ENCODE data around the gene CGB1. TPM values are rescaled to one million over a fixed set of nuclear protein-coding genes. Genes with fewer than 3 reads are reported as not detected.

The CGB1 gene
- not detected in 2 replicates for total RNA-seq

GRCh38 chr19:49036815-49037214 is at the start of gene CGB1:
Gene CGB1 (minus strand): TSS chr19:49036895. CDS start chr19:49036711, 184 bp downstream.

GRCh38 chr19:49085020-49085867 is 48.5 kb upstream of the CGB1 start, which contains the start of gene SNRNP70:
Gene SNRNP70 (plus strand): TSS chr19:49085451. CDS start chr19:49086415, 964 bp downstream.

GRCh38 chr19:49064768-49065611 is 28.3 kb upstream of the CGB1 start, which contains the start of gene NTF4:
Gene NTF4 (minus strand): TSS chr19:49064818. CDS start chr19:49061997, 2,821 bp downstream.

GRCh38 chr19:49057636-49058234 is 21.0 kb upstream of the CGB1 start, which contains the start of gene CGB7:
Gene CGB7 (minus strand): TSS chr19:49057749. CDS start chr19:49055375, 2,374 bp downstream.

GRCh38 chr19:49049011-49049410 is 12.3 kb upstream of the CGB1 start, which contains the start of gene CGB8:
Gene CGB8 (minus strand): TSS chr19:49049111. CDS start chr19:49048739, 372 bp downstream.

GRCh38 chr19:49043548-49043947 is 6.9 kb upstream of the CGB1 start, which contains the start of gene CGB5:
Gene CGB5 (plus strand): TSS chr19:49043848. CDS start chr19:49044210, 362 bp downstream.

GRCh38 chr19:49031642-49032301 is 4.9 kb downstream of the CGB1 start, which contains the start of gene CGB2:
Gene CGB2 (plus strand): TSS chr19:49031890. CDS start chr19:49032096, 206 bp downstream.

GRCh38 chr19:49024233-49024632 is 12.5 kb downstream of the CGB1 start, which contains the start of gene CGB3:
Gene CGB3 (minus strand): TSS chr19:49024333. CDS start chr19:49023971, 362 bp downstream.

GRCh38 chr19:49017041-49017665 is 19.5 kb downstream of the CGB1 start, which contains the start of gene LHB:
Gene LHB (minus strand): TSS chr19:49017091. CDS start chr19:49017081, 10 bp downstream.

GRCh38 chr19:48993175-48994034 is 43.3 kb downstream of the CGB1 start, which contains the start of the genes GYS1 and RUVBL2:
Gene GYS1 (minus strand): TSS chr19:48993309. CDS start chr19:48993112, 197 bp downstream.
Gene RUVBL2 (plus strand): TSS chr19:48993887. CDS start chr19:48993912, 25 bp downstream.

Small RNA genes within 50 kb of the gene (small RNA-seq; reads per million reads assigned to genes)
- gene MIR6798 = not detected
- not detected for gene RN7SL708P

Other genes with a start within 250 kb of the CGB1 start
- gene BCAT2, start 225.9 kb downstream of the CGB1 start, total RNA-seq = 39.9 and 55.5 TPM in 2 replicates
- gene HSD17B14, start 200.4 kb downstream of the CGB1 start, total RNA-seq = 0.98 and 3.5 TPM in 2 replicates
- 2.0 and 5.6 TPM in 2 replicates for gene PLEKHA4, start 168.3 kb downstream of the CGB1 start, total RNA-seq
- gene PPP1R15A, start 164.5 kb downstream of the CGB1 start, total RNA-seq = 45.4 and 49.8 TPM in 2 replicates
- gene TULP2, start 138.2 kb downstream of the CGB1 start, total RNA-seq = not detected in 2 replicates
- 151 and 295 TPM in 2 replicates for gene NUCB1, start 136.6 kb downstream of the CGB1 start, total RNA-seq
- not detected in 2 replicates for gene DHDH, start 103.2 kb downstream of the CGB1 start, total RNA-seq
- 78.0 and 157 TPM in 2 replicates for gene BAX, start 82.0 kb downstream of the CGB1 start, total RNA-seq
- gene FTL, start 71.6 kb downstream of the CGB1 start, total RNA-seq = 1,333 and 1,656 TPM in 2 replicates
- 48.0 and 49.0 TPM in 2 replicates for gene GYS1, start 43.6 kb downstream of the CGB1 start, total RNA-seq
- gene RUVBL2, start 43.0 kb downstream of the CGB1 start, total RNA-seq = 210 and 250 TPM in 2 replicates
- 0.48 TPM in 1 of 2 replicates, not detected in the other for gene LHB, start 19.8 kb downstream of the CGB1 start, total RNA-seq
- not detected in 2 replicates for gene CGB3, start 12.6 kb downstream of the CGB1 start, total RNA-seq
- gene CGB2, start 5.0 kb downstream of the CGB1 start, total RNA-seq = not detected in 2 replicates
- not detected in 2 replicates for gene CGB5, start 7.0 kb upstream of the CGB1 start, total RNA-seq
- not detected in 2 replicates for gene CGB8, start 12.2 kb upstream of the CGB1 start, total RNA-seq
- 0.10 TPM in 1 of 2 replicates, not detected in the other for gene CGB7, start 20.9 kb upstream of the CGB1 start, total RNA-seq
- gene NTF4, start 27.9 kb upstream of the CGB1 start, total RNA-seq = not detected in 2 replicates
- not detected in 2 replicates for gene KCNA7, start 35.8 kb upstream of the CGB1 start, total RNA-seq
- 143 and 171 TPM in 2 replicates for gene SNRNP70, start 48.6 kb upstream of the CGB1 start, total RNA-seq
- 0.76 and 2.6 TPM in 2 replicates for gene LIN7B, start 77.5 kb upstream of the CGB1 start, total RNA-seq
- 0.48 TPM in 1 of 2 replicates, not detected in the other for gene C19orf73, start 82.2 kb upstream of the CGB1 start, total RNA-seq
- gene PPFIA3, start 82.6 kb upstream of the CGB1 start, total RNA-seq = 2.8 and 4.9 TPM in 2 replicates
- gene HRC, start 118.5 kb upstream of the CGB1 start, total RNA-seq = not detected in 2 replicates
- gene TRPM4, start 120.9 kb upstream of the CGB1 start, total RNA-seq = 19.7 and 33.6 TPM in 2 replicates